ENCODE measurements around the gene SMTN. TPM values are rescaled to one million over a fixed set of nuclear protein-coding genes. Genes with fewer than 3 reads are reported as not detected.
"Not testable (repeated sequence)": the region's sequence is repeated elsewhere in the genome, so short reads cannot be mapped to it uniquely, and the experiment has no call there.

The SMTN gene
- total RNA-seq, 1 donor from 2014 or later: 180 TPM

GRCh38 chr22:31069691-31070314, 11.3 kb upstream of the SMTN start:
- DNase-seq (ENCODE audit: low read depth in 2 of 2): not testable (repeated sequence)

- DNase-seq (ENCODE audit: low read depth in 2 of 2): peak; percentile 54 to 93
Measured at GRCh38 chr22:31073125-31073524, 8.0 kb upstream of the SMTN start.

GRCh38 chr22:31073545-31074145, 7.5 kb upstream of the SMTN start:
- not testable (repeated sequence) for DNase-seq (ENCODE audit: low read depth in 2 of 2)

- DNase-seq (ENCODE audit: low read depth in 2 of 2): no peak
Measured at GRCh38 chr22:31075961-31076360, 5.2 kb upstream of the SMTN start.

- no peak for DNase-seq (ENCODE audit: low read depth in 2 of 2)
Measured at GRCh38 chr22:31077681-31078080, 3.4 kb upstream of the SMTN start.

- DNase-seq (ENCODE audit: low read depth in 2 of 2): not testable (repeated sequence)
Measured at GRCh38 chr22:31078389-31078788, 2.7 kb upstream of the SMTN start.

GRCh38 chr22:31079095-31079642, 1.9 kb upstream of the SMTN start:
- DNase-seq (ENCODE audit: low read depth in 2 of 2): no peak

- no peak for DNase-seq (ENCODE audit: low read depth in 2 of 2)
Measured at GRCh38 chr22:31080164-31080847, 812 bp upstream of the SMTN start.

- peak in 1 of 2 donors; percentile 72 for DNase-seq (ENCODE audit: low read depth in 2 of 2)
Measured at GRCh38 chr22:31081963-31082605, 966 bp downstream of the SMTN start.

GRCh38 chr22:31082606-31083376, 1.7 kb downstream of the SMTN start:
- DNase-seq (ENCODE audit: low read depth in 2 of 2): peak; percentile 77 to 92

- DNase-seq (ENCODE audit: low read depth in 2 of 2): no peak
Measured at GRCh38 chr22:31083377-31083768, 2.3 kb downstream of the SMTN start.

- DNase-seq (ENCODE audit: low read depth in 2 of 2): peak; percentile 35 to 36
Measured at GRCh38 chr22:31083923-31084810, 3.0 kb downstream of the SMTN start.

GRCh38 chr22:31084811-31085492, 3.8 kb downstream of the SMTN start:
- peak; percentile 81 to 82 for DNase-seq (ENCODE audit: low read depth in 2 of 2)

GRCh38 chr22:31085493-31085824, 4.3 kb downstream of the SMTN start:
- peak; percentile 34 to 67 for DNase-seq (ENCODE audit: low read depth in 2 of 2)

GRCh38 chr22:31085928-31086327, 4.8 kb downstream of the SMTN start:
- DNase-seq (ENCODE audit: low read depth in 2 of 2): no peak

- DNase-seq (ENCODE audit: low read depth in 2 of 2): no peak
Measured at GRCh38 chr22:31086703-31087330, 5.7 kb downstream of the SMTN start.

GRCh38 chr22:31087744-31088215, 6.7 kb downstream of the SMTN start:
- DNase-seq (ENCODE audit: low read depth in 2 of 2): no peak

- DNase-seq (ENCODE audit: low read depth in 2 of 2): no peak
Measured at GRCh38 chr22:31088233-31088986, 7.3 kb downstream of the SMTN start.

Data from lung microvascular endothelial cell (primary cell).